ENCODE measurements around the gene PTPRD.

The PTPRD gene

DNA sequence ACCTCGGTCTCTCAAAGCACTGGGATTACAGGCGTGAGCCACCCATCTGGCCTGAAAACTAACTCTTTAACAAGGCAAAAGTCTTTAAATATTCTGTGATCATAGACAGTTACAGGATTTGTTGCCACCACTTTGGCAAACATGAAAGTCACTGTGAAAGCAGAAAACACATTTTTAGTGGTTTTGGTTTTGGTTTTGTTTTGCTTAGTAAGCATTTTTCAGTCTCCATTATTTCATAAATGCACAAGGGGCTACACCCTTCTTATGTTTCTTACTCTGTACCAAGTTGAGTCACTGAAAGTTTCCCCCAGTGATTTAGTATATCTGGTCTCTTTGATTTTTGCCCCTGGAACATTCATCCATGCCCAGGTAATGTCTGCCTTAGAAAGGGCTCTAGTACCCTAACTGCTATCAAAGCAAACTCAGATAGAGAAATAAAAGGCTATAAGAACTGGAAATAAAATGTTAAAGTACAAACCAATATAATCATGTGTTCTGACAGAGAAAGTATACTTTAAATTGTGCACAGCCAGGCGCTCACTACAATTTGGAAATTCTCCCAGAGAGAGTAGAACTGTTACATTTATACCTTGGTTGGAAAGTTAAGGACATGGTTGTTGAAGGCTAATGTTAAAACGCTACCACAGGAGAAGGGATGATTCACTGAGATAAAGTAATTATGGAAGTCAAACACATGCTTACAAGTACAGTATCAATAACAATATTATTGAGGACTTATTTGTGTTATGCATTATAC, 1790.7 kb downstream of the PTPRD start:
- TF ChIP-seq POLR2AphosphoS5 (IDR thresholded peaks at IDR 0.05; ENCODE audit: low read depth, low read length) (no peak), FOXP2 (optimal IDR thresholded peaks at IDR 0.05; ENCODE audit: borderline replicate concordance, extremely low read depth, extremely low read length, insufficient read depth) (no peak), TAF1 (IDR thresholded peaks at IDR 0.05; ENCODE audit: borderline replicate concordance, insufficient read depth, low read length) (no peak), SIN3A (IDR thresholded peaks at IDR 0.05; ENCODE audit: borderline replicate concordance, insufficient read depth, low read length) (no peak)
- TF ChIP-seq, protein P1, sequence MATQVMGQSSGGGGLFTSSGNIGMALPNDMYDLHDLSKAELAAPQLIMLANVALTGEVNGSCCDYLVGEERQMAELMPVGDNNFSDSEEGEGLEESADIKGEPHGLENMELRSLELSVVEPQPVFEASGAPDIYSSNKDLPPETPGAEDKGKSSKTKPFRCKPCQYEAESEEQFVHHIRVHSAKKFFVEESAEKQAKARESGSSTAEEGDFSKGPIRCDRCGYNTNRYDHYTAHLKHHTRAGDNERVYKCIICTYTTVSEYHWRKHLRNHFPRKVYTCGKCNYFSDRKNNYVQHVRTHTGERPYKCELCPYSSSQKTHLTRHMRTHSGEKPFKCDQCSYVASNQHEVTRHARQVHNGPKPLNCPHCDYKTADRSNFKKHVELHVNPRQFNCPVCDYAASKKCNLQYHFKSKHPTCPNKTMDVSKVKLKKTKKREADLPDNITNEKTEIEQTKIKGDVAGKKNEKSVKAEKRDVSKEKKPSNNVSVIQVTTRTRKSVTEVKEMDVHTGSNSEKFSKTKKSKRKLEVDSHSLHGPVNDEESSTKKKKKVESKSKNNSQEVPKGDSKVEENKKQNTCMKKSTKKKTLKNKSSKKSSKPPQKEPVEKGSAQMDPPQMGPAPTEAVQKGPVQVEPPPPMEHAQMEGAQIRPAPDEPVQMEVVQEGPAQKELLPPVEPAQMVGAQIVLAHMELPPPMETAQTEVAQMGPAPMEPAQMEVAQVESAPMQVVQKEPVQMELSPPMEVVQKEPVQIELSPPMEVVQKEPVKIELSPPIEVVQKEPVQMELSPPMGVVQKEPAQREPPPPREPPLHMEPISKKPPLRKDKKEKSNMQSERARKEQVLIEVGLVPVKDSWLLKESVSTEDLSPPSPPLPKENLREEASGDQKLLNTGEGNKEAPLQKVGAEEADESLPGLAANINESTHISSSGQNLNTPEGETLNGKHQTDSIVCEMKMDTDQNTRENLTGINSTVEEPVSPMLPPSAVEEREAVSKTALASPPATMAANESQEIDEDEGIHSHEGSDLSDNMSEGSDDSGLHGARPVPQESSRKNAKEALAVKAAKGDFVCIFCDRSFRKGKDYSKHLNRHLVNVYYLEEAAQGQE (IDR thresholded peaks at IDR 0.05; ENCODE audit: insufficient read depth in 1 of 2, low read depth in 2 of 2, low read length in 2 of 2) = no peak

DNA sequence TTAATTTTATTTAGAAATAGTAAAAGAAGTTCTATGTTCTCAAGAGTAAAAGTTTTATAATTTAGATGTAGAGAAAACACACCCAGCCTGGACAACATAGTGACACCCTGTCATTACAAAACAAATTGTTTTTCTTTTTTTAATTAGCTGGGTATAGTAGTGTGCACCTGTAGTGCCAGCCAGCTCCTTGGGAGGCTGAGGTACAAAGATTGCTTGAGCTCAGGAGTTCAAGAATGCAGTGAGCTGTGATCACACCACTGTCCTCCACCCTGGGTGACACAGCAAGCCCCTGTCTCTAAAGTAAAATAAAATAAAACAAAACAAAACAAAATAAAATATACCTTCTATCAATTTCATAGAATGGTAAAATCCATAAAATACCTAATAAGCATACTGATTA, 1795.5 kb downstream of the PTPRD start:
- no peak for TF ChIP-seq SIN3A (IDR thresholded peaks at IDR 0.05; ENCODE audit: borderline replicate concordance, insufficient read depth, low read length)

DNA sequence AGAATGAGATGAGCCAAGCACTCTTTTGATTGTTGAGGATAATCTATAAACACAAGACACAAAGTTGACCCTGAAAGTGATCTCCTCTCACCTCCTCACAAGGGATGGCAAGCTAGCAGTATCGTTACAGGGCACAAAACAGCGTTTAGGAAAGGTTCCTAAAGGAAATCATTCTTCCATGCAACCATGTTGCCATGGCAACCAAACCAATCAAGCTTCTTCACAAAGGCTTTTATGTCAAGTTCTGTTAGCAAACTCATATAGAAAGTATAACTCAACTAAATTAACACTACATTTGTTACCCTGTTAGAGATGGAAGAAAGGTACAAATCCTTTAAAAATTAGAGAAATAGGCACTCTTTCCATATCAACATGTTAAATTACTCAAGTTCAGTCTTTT, 1796.4 kb downstream of the PTPRD start:
- no peak for TF ChIP-seq TAF1 (IDR thresholded peaks at IDR 0.05; ENCODE audit: borderline replicate concordance, insufficient read depth, low read length)

DNA sequence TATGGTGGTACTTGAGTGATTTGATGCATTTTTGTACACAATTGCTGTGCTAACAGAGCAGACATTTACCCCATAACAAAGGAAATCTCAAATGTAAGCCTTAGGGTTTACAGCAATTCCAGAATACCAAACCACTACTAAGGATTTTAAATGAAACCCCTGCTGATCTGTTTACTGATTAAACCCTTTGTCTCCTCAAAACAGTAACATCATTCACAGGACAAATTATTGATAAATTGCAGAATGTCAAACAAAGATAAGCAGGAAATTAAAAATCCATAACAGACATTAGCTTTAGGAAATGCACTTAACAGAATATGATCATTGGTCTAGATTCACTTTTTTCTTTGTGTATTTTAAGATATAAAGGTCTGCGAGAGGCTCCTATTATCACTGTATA, 1796.9 kb downstream of the PTPRD start:
- no peak for TF ChIP-seq SIN3A (IDR thresholded peaks at IDR 0.05; ENCODE audit: borderline replicate concordance, insufficient read depth, low read length)
- no peak for TF ChIP-seq TAF1 (IDR thresholded peaks at IDR 0.05; ENCODE audit: borderline replicate concordance, insufficient read depth, low read length)
- TF ChIP-seq POLR2AphosphoS5 (IDR thresholded peaks at IDR 0.05; ENCODE audit: low read depth, low read length) = no peak
- TF ChIP-seq, protein P1 (IDR thresholded peaks at IDR 0.05; ENCODE audit: insufficient read depth in 1 of 2, low read depth in 2 of 2, low read length in 2 of 2) = no peak
- TF ChIP-seq FOXP2 (optimal IDR thresholded peaks at IDR 0.05; ENCODE audit: borderline replicate concordance, extremely low read depth, extremely low read length, insufficient read depth) = no peak

DNA sequence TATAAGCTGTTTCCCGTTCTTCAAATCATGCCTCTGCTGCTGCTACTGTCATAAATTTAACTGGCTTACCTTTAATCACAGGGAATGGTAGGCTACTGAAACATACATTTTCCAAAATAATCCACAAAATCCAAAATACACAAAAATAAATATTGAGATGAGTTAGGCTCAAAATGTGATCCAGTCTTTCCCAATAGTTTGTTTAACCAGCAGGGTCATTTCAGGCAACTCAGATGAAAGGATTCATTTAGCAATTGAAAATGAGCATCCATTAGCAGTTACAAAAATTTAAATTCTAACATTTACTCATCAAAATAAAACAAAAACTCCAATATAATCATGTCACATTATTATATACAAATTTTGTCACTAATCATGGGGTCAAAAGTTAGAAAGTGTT, 1797.6 kb downstream of the PTPRD start:
- TF ChIP-seq, protein P1 (IDR thresholded peaks at IDR 0.05; ENCODE audit: insufficient read depth in 1 of 2, low read depth in 2 of 2, low read length in 2 of 2) = no peak
- TF ChIP-seq POLR2AphosphoS5 (IDR thresholded peaks at IDR 0.05; ENCODE audit: low read depth, low read length) (no peak), FOXP2 (optimal IDR thresholded peaks at IDR 0.05; ENCODE audit: borderline replicate concordance, extremely low read depth, extremely low read length, insufficient read depth) (no peak), SIN3A (IDR thresholded peaks at IDR 0.05; ENCODE audit: borderline replicate concordance, insufficient read depth, low read length) (no peak), TAF1 (IDR thresholded peaks at IDR 0.05; ENCODE audit: borderline replicate concordance, insufficient read depth, low read length) (no peak)

DNA sequence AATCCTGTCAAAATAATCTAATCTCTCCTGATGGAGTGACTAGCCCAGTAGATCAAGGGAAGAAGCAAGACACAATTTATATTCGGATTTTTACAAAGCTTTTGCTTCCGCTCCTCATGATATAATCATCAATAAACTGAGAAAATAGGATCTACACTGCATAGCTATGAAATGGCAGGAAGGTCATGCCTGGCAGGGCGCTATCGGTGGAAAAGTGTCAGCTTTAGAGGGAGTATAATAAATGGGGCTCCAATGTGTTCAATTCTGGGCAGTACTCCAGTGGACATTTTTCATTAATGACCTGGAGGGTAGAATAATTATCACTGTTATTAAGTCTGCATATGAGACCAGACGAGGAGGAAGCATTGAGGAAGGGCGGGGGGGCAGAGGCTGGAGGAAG, 1799.9 kb downstream of the PTPRD start:
- no peak for TF ChIP-seq FOXP2 (optimal IDR thresholded peaks at IDR 0.05; ENCODE audit: borderline replicate concordance, extremely low read depth, extremely low read length, insufficient read depth)
- no peak for TF ChIP-seq POLR2AphosphoS5 (IDR thresholded peaks at IDR 0.05; ENCODE audit: low read depth, low read length)
- TF ChIP-seq SIN3A (IDR thresholded peaks at IDR 0.05; ENCODE audit: borderline replicate concordance, insufficient read depth, low read length) = no peak

DNA sequence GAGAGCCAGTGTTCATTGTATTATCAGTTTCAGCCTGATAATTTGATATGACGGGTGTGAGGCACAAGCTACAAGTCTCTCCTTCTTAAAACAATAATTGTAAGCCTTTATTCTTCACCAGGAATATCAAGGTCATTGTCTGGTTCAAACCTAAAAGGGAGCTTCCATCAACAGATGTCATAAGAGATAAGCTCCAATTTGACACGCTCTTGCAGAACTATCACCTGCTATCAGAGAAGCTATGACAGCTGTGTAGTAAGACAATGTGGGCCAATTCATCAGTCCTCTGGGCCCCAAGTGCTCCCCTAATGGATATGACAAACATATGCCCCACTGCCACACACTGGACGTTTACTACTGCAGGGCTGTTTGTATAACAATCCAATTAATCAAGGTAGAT, 1803.1 kb downstream of the PTPRD start:
- TF ChIP-seq, protein P1 (IDR thresholded peaks at IDR 0.05; ENCODE audit: insufficient read depth in 1 of 2, low read depth in 2 of 2, low read length in 2 of 2) = no peak
- no peak for TF ChIP-seq POLR2AphosphoS5 (IDR thresholded peaks at IDR 0.05; ENCODE audit: low read depth, low read length)
- TF ChIP-seq FOXP2 (optimal IDR thresholded peaks at IDR 0.05; ENCODE audit: borderline replicate concordance, extremely low read depth, extremely low read length, insufficient read depth) = no peak
- no peak for TF ChIP-seq TAF1 (IDR thresholded peaks at IDR 0.05; ENCODE audit: borderline replicate concordance, insufficient read depth, low read length)

All from PFSK-1 (cell line).